C4-2B (cell line): ENCODE results near the gene SMO.

Experiments
- ZFX ChIP-seq: fragments of 450-650 bp; IDR thresholded peaks from 2 replicates; pipeline ENCODE4 v1.6.1; 2017
- TF ChIP-seq, protein P1 (sequence below): fragments of 450-650 bp; conservative IDR thresholded peaks from 2 replicates; pipeline ENCODE4 v1.5.1; 2017; ENCODE audit warnings: mild to moderate bottlenecking

DNA sequence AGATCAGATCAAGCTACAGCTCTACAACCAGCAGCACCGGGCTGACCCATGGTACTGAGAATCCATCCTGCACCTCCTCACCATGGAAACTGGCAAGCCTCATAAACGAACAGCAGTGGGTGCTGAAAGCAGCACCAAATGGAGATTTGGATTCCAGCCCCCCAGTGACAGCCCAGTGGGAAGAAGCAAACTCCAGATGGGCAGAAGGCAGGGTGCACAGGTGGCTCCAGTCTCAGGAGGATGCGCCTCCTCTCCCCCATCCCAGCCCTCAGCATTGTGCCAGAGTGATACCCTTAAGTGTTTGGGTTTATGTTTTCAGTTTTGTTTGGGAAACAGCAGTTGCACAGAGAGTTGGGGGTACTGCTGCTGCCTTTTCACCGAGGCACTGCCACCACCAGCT, 20.6 kb upstream of the SMO start:
- TF ChIP-seq, protein P1, sequence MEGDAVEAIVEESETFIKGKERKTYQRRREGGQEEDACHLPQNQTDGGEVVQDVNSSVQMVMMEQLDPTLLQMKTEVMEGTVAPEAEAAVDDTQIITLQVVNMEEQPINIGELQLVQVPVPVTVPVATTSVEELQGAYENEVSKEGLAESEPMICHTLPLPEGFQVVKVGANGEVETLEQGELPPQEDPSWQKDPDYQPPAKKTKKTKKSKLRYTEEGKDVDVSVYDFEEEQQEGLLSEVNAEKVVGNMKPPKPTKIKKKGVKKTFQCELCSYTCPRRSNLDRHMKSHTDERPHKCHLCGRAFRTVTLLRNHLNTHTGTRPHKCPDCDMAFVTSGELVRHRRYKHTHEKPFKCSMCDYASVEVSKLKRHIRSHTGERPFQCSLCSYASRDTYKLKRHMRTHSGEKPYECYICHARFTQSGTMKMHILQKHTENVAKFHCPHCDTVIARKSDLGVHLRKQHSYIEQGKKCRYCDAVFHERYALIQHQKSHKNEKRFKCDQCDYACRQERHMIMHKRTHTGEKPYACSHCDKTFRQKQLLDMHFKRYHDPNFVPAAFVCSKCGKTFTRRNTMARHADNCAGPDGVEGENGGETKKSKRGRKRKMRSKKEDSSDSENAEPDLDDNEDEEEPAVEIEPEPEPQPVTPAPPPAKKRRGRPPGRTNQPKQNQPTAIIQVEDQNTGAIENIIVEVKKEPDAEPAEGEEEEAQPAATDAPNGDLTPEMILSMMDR, result no peak
- no peak for TF ChIP-seq ZFX
